ENCODE measurements around the gene TRAPPC4.

- no peak for TF ChIP-seq POLR2AphosphoS5 (IDR thresholded peaks at IDR 0.05; ENCODE audit: low read depth, low read length)
- TF ChIP-seq SIN3A (IDR thresholded peaks at IDR 0.05; ENCODE audit: borderline replicate concordance, insufficient read depth, low read length): no peak
- TF ChIP-seq, protein P1, sequence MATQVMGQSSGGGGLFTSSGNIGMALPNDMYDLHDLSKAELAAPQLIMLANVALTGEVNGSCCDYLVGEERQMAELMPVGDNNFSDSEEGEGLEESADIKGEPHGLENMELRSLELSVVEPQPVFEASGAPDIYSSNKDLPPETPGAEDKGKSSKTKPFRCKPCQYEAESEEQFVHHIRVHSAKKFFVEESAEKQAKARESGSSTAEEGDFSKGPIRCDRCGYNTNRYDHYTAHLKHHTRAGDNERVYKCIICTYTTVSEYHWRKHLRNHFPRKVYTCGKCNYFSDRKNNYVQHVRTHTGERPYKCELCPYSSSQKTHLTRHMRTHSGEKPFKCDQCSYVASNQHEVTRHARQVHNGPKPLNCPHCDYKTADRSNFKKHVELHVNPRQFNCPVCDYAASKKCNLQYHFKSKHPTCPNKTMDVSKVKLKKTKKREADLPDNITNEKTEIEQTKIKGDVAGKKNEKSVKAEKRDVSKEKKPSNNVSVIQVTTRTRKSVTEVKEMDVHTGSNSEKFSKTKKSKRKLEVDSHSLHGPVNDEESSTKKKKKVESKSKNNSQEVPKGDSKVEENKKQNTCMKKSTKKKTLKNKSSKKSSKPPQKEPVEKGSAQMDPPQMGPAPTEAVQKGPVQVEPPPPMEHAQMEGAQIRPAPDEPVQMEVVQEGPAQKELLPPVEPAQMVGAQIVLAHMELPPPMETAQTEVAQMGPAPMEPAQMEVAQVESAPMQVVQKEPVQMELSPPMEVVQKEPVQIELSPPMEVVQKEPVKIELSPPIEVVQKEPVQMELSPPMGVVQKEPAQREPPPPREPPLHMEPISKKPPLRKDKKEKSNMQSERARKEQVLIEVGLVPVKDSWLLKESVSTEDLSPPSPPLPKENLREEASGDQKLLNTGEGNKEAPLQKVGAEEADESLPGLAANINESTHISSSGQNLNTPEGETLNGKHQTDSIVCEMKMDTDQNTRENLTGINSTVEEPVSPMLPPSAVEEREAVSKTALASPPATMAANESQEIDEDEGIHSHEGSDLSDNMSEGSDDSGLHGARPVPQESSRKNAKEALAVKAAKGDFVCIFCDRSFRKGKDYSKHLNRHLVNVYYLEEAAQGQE (IDR thresholded peaks at IDR 0.05; ENCODE audit: insufficient read depth in 1 of 2, low read depth in 2 of 2, low read length in 2 of 2): no peak
- no peak for TF ChIP-seq TAF1 (IDR thresholded peaks at IDR 0.05; ENCODE audit: borderline replicate concordance, insufficient read depth, low read length)
Measured at GRCh38 chr11:118973985-118974384, 44.6 kb upstream of the TRAPPC4 start.

All from PFSK-1 (cell line).